PC-3 (cell line): ENCODE measurements around the gene AANAT. TPM values are rescaled to one million over a fixed set of nuclear protein-coding genes. Genes with fewer than 3 reads are reported as not detected.

Source experiments
- ATAC-seq: fragments of 200-7000 bp; cut with Tn5 transposase; 2 replicates; pipeline ENCODE4 v1.9.1; 2020; ENCODE audit warnings: mild to moderate bottlenecking, moderate library complexity
- Bru-seq: library from RNA; stranded (reverse); fragments of 400-500 nt; gene quantifications from one replicate; lab custom pipeline; 2021; lab: Mats Ljungman, UMichigan
- BruChase-seq, 2 experiments: library from RNA; stranded (reverse); fragments of 400-500 nt; gene quantifications; one replicate each; lab custom pipeline; 2021; lab: Mats Ljungman, UMichigan
- BruUV-seq: library from RNA; stranded (reverse); fragments of 400-500 nt; replicated peaks from 2 replicates; lab custom pipeline; 2021; lab: Mats Ljungman, UMichigan
- CTCF ChIA-PET: fragments of 300-600 bp; sonication (Branson Sonifier 250); formaldehyde crosslinking; loops from one replicate; lab custom pipeline; 2022; ENCODE audit warnings: antibody characterized with exemption; lab: Charles Lee
- POLR2A ChIA-PET: fragments of 300-600 bp; sonication (Branson Sonifier 250); formaldehyde crosslinking; loops from one replicate; lab custom pipeline; 2022; ENCODE audit warnings: antibody characterized with exemption; ENCODE audit not compliant: unreplicated experiment; lab: Charles Lee
- DNase-seq: peaks from one replicate; pipeline ENCODE4 v3.0.0-alpha.2; 2015
- H2AFZ ChIP-seq: fragments of 300-600 bp; sonication (generic); 2 replicates; pipeline ENCODE4 v1.6.0; 2016; ENCODE audit warnings: antibody characterized with exemption, low read length
- H3F3A ChIP-seq: fragments of 300-600 bp; sonication (generic); one replicate; pipeline ENCODE4 v1.6.0; 2017; ENCODE audit warnings: antibody characterized with exemption, low read length, control low read depth, mild to moderate bottlenecking; ENCODE audit not compliant: unreplicated experiment
- H3K27ac ChIP-seq: fragments of 300-600 bp; sonication (generic); 2 replicates; pipeline ENCODE4 v1.5.1; 2016; ENCODE audit warnings: mild to moderate bottlenecking, low read length
- H3K27me3 ChIP-seq: fragments of 300-600 bp; sonication (generic); 2 replicates; pipeline ENCODE4 v1.6.1; 2016; ENCODE audit warnings: low read length, mixed read lengths
- H3K36me3 ChIP-seq: fragments of 300-600 bp; sonication (generic); 2 replicates; pipeline ENCODE4 v1.6.1; 2016; ENCODE audit warnings: low read depth, mixed run types, low read length, mixed read lengths
- H3K4me1 ChIP-seq: fragments of 300-600 bp; sonication (generic); 2 replicates; pipeline ENCODE4 v1.5.1; 2016; ENCODE audit warnings: low read length; ENCODE audit not compliant: insufficient read depth
- H3K4me2 ChIP-seq: fragments of 300-600 bp; sonication (generic); 2 replicates; pipeline ENCODE4 v1.6.0; 2016; ENCODE audit warnings: low read length
- H3K4me3 ChIP-seq: fragments of 300-600 bp; sonication (generic); 2 replicates; pipeline ENCODE4 v1.5.1; 2016; ENCODE audit warnings: mild to moderate bottlenecking, low read length, mixed read lengths
- H3K79me2 ChIP-seq: fragments of 300-600 bp; sonication (generic); 2 replicates; pipeline ENCODE4 v1.6.1; 2017; ENCODE audit warnings: low read length, mixed read lengths
- H3K9ac ChIP-seq: fragments of 300-600 bp; sonication (generic); 2 replicates; pipeline ENCODE4 v1.6.0; 2016; ENCODE audit warnings: mild to moderate bottlenecking, low read length
- H3K9me2 ChIP-seq: fragments of 300-600 bp; sonication (generic); replicated peaks from 2 replicates; pipeline ENCODE4 v1.6.1; 2016; ENCODE audit warnings: mixed run types, low read length, mixed read lengths
- H3K9me3 ChIP-seq: fragments of 300-600 bp; sonication (generic); 2 replicates; pipeline ENCODE4 v1.6.1; 2016; ENCODE audit warnings: low read length, mixed read lengths
- H4K20me1 ChIP-seq: fragments of 300-600 bp; sonication (generic); 2 replicates; pipeline ENCODE4 v1.6.1; 2016; ENCODE audit warnings: low read length, mixed read lengths
- CTCF ChIP-seq: fragments of 300-600 bp; sonication (generic); conservative IDR thresholded peaks from 2 replicates; pipeline ENCODE4 v1.5.1; 2017; ENCODE audit warnings: antibody characterized with exemption, low read depth, mild to moderate bottlenecking, low read length
- EZH2 ChIP-seq: fragments of 300-600 bp; sonication (generic); IDR thresholded peaks from one replicate; pipeline ENCODE4 v1.6.1; 2017; ENCODE audit warnings: antibody characterized with exemption, mild to moderate bottlenecking, low read length; ENCODE audit not compliant: unreplicated experiment
- EZH2phosphoT487 ChIP-seq: fragments of 300-600 bp; sonication (generic); IDR thresholded peaks from 2 replicates; pipeline ENCODE4 v1.6.1; 2018; ENCODE audit warnings: mild to moderate bottlenecking, antibody characterized with exemption, low read length, borderline replicate concordance
- intact Hi-C: fragments of 100-400 bp; cut with micrococcal nuclease; formaldehyde crosslinking; loops from 2 replicates; pipeline ENCODE4 v1.9.0; 2023
- long read RNA-seq: library from polyadenylated mRNA; unstranded; transcript quantifications from one replicate; pipeline ENCODE4 v2.0.0, GENCODE V29; 2021; ENCODE audit not compliant: unreplicated experiment
- total RNA-seq: library from RNA; depleted of rRNA; stranded (reverse); fragments of >200 nt; gene quantifications from 2 replicates; pipeline ENCODE4 v1.2.3, GENCODE V29; 2014; rRNA removed

AANAT gene
- total RNA-seq (not detected in 2 replicates), Bru-seq, nascent RNA (percentile 17 among the genes with signal in this experiment), BruChase-seq, experiment 1, labeled RNA remaining after a 6-hour chase (percentile 14 among the genes with signal in this experiment), BruChase-seq, experiment 2, labeled RNA remaining after a 2-hour chase (percentile 16 among the genes with signal in this experiment)
- long read RNA-seq, partial matches to known transcripts, result 0 of 1 reads
- long read RNA-seq, other reads (novel, unspliced or antisense), result 1 of 1 reads

GRCh38 chr17:76467366-76467765 lies at the start of gene AANAT:
Gene AANAT (plus strand): TSS chr17:76467603. CDS start chr17:76468747, 1,144 bp downstream.
- POLR2A ChIA-PET, result no interaction called here
- DNase-seq, result no peak
- no TSS peak for BruUV-seq
- CTCF ChIA-PET, result interaction anchor here (0.7 to 2.0 kb wide), 4 partner anchors 8 to 43 kb away, joined by 3 to 13 read pairs (median 6); no protein-coding TSS in a partner anchor
- Histone ChIP-seq H3K9me3 (no peaks in the 10 kb centered on the region), H3K9ac (no peak within 1 kb of the TSS), H3K4me2 (no peak within 1 kb of the TSS), H3K79me2 (no peaks in the 10 kb centered on the region), H3K4me3 (no peak within 1 kb of the TSS), H3K36me3 (no peaks in the 10 kb centered on the region), H3K27ac (no peak within 1 kb of the TSS), H3K27me3 (no peaks in the 10 kb centered on the region), H2AFZ (no peak within 1 kb of the TSS), H3K9me2 (no peaks in the 10 kb centered on the region), H3K4me1 (no peaks in the 10 kb centered on the region; the same call in 1 of the 2 replicates), H3F3A (no peaks in the 10 kb centered on the region), H4K20me1 (no peaks in the 10 kb centered on the region)
- ATAC-seq, result no peak
- TF ChIP-seq EZH2, result no peak
- TF ChIP-seq EZH2phosphoT487, result no peak
- TF ChIP-seq CTCF, result no peak
- intact Hi-C loops, result no loop called here

- intact Hi-C loops, result no loop called here
- H3K9ac ChIP-seq, result no peak overlapping the region
- H3K4me1 ChIP-seq, result no peaks in the 10 kb centered on the region
- ATAC-seq (no peak), DNase-seq (no peak)
- ChIA-PET CTCF (no interaction called here), POLR2A (no interaction called here)
- no peak overlapping the region for H3K27ac ChIP-seq
- peaks cover 15% of the 10 kb centered on the region; the same call in 1 of the 2 replicates for H3K36me3 ChIP-seq
- no TSS peak for BruUV-seq
- TF ChIP-seq CTCF (no peak), EZH2 (no peak), EZH2phosphoT487 (no peak)
- peaks cover 24% of the 10 kb centered on the region for H4K20me1 ChIP-seq
- peaks cover 88% of the 10 kb centered on the region for H3K79me2 ChIP-seq
- no peak overlapping the region for H3K4me2 ChIP-seq
- no peak overlapping the region for H3K4me3 ChIP-seq
- no peaks in the 10 kb centered on the region for H3K9me3 ChIP-seq
- H3K9me2 ChIP-seq, result no peaks in the 10 kb centered on the region
- no peak overlapping the region for H2AFZ ChIP-seq
- no peaks in the 10 kb centered on the region for H3F3A ChIP-seq
- H3K27me3 ChIP-seq, result no peaks in the 10 kb centered on the region
Observed at GRCh38 chr17:76419576-76420260, 47.7 kb upstream of the AANAT start.
